Stimulated activated CD4-positive, alpha-beta T cell treated with anti-CD3 and anti-CD28 coated beads, Interleukin-4, amount 100 ng/mL, for 4 hours (primary cell): ENCODE data around the gene RGS10.

ENCODE experiments used
- DNase-seq, 2 experiments: peaks; one replicate each; pipeline ENCODE4 v3.0.0-alpha.2; 2020

The RGS10 gene

DNA sequence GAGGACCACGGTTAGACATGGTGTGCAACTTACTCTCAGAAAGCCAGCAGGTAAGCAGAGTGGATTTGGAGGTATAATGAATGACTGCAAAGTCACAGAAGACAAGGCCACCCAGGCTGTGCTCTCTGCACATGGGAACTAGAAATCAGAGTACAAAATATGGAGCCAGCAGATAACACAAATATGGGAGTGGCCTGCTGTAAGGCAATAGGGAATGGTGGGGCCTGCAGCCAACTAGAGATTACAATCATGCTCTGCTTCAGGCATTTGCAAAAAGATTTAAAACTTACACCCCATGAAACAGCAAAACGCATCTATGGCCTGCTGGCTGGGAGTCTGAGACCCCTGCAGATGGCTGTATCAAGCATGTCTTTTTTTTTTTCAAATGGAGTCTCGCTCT, 47.0 kb downstream of the RGS10 start:
- no peak for DNase-seq

DNA sequence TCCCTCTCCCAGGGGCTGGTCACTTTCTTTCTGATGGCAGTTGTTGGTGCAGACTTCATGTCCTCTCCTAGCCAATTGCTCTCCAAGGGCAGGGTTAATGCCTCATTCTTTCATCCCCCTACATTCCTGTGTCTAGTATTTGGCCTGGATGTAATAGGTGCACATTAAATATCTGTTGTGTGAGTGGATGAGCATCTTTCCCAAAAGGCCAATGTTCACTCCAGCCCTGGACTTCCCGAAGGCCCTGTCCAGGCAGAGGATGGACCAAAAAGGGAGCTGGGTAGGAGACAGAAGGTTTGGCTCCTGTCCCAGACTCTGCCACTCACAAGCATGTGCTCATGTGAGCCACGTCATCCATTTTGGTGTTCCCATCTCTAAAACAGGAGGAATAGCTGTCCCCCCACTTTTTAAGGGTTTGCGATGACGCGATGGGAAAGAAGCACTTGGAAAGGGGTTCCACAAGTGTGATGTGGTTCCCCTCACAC, 47.5 kb downstream of the RGS10 start:
- no peak for DNase-seq

DNA sequence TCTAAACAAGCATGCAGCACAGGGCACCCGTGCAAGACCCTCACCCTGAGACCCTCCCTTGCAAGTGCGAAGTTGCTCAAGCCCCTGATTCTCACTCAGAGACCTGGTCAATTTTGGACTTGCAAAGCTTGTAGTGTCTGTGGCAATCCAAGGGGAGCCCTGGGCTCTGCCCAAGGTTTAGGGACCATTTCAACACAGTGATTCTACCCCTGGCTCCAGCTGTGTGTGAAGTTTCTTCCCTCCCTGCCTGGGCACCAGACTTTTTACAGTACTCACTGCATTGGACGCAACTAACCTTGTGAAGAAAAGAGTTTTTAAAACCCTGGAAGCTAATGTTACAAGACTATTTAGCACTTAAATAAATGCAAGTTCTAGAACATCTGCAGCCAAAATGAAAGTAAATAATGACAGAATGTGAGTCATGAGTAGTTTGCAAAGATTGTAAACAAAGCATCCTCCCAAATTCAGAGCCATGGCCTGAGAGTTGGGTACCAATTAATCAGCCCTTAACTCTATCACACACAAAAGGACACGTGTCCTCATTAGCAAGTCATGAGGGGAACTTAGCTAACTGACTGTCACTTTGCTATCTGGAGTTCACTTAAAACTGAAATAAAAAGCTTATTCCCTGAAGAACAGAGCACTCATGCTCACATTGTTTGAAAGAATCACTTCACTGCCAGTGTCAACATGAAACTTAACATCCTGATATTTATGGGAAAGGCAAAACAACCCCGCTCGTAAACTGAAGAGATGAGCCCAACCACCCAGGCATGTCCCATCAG, 48.1 kb downstream of the RGS10 start:
- no peak for DNase-seq

DNA sequence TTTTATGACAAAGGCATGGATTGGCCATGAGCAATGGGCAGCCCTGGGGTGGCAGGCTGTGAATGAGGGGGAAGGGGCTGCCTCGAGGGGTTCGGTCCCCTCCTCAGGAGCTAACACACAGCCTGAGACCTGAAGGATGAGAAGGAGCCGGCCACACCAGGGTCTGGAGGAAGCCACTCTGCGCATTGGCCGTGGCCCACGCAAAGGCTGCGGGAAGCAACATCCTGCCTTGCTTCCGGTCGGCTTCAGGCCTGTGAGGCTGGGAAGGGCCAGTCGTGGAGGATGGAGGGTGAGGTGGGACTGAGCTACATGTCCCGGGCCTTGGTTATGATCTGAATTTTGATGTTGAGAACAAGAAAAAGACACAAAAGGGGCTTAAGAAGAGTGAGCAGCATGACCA, 49.4 kb downstream of the RGS10 start:
- no peak for DNase-seq

DNA sequence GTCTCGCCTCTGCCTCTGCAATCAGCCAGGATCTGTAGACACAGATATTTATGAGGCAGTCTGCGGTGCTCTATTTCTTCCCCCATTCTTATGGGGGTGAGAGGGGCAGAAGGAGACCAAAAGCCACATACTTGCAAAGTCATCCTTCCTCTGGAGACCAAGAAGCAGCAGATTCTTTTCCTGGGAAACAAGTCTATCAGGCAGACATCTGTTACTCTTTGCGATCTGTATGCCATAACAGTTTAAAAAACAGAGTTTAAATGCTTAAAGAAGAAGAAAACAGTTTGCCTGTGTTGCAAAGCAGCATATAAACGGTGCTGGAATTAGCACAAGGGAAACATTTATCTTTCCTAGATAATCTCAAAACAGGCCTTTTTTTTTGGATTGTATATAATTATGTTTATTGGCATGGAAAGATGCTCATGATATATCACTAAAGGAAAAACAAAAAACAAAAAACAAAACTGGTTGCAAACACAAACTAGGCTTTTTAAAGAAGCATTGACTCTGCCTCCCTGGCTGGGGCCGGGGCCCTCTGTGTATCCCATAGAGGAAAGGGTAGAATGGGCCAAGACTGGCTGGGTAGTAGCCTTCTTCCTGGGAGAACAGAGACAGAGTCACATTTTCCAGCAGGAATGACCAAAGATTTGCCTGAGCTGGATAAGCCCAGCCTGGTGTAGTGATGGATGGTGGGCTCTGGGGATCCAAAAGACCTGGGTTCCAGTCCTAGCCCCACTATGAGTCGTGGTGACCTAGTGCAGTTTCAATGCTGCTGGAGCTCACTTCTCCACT, 50.4 kb downstream of the RGS10 start:
- no peak for DNase-seq

DNA sequence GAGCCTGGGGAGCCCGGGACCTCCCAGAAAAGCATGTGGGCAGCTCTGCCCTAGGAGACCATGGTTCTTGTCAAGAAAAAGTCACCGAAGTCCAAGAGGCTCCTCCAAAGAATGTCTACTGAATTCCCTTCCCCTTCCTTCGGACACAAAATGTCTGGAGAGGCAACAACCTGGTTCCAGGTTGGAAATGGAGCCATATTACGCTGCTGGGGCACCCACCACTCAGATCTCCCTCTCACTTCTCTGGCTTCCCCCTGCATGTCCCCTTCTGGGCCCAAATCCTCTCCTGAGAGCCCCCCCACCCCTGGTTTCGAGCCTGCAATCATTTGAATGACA, 52.6 kb downstream of the RGS10 start:
- no peak for DNase-seq

DNA sequence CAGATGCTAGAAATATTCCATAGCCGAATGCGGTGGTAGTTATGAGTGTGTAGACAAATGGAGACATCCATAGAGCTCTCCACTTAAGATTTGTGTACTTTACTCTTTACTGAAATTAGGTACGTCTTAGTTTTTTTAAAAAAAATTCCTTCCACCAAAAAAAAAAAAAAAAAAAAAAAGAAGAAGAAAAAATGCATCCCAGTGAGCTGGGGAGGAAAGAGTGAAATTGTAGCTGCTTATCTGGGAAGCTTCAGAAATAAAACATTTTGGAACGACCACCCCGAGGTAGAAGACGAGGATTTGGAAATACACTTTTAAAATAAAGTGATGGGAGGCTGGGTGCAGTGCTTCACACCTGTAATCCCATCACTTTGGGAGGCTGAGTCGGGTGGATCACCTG, 53.8 kb downstream of the RGS10 start:
- DNase-seq, result no peak

DNA sequence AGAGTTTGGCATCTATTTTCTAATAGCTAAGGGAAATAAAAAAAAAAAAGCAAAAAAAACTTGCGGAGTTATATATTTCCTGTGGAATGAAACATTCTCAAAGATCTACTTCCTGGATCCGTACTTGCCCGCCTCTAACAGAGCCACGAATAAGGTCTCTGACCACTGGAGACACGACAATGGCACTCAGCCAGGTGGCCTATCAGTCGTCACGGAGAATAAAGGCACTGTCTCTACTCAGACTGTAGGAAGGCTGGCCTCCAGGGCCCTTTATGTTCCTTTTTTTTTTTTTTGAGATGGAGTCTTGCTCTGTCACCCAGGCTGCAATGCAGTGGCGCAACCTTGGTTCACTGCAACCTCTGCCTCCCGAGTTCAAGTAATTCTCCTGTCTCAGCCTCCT, 58.7 kb downstream of the RGS10 start:
- no peak for DNase-seq

DNA sequence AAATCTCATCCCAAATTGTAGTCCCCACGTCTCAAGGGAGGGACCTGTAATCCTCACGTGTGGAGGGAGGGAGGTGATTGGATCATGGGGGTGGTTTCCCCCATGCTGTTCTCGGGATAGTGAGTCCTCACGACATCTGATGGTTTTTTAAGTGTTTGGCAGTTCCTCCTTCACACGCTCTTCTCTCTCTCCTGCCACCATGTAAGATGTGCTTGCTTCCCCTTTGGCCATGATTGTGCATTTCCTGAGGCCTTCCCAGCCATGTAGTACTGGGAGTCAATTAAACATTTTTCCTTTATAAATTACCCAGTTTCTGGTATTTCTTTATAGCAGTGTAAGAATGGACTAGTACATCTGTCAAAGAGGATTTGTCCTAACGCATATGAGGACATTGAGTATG, 59.5 kb downstream of the RGS10 start:
- no peak for DNase-seq

DNA sequence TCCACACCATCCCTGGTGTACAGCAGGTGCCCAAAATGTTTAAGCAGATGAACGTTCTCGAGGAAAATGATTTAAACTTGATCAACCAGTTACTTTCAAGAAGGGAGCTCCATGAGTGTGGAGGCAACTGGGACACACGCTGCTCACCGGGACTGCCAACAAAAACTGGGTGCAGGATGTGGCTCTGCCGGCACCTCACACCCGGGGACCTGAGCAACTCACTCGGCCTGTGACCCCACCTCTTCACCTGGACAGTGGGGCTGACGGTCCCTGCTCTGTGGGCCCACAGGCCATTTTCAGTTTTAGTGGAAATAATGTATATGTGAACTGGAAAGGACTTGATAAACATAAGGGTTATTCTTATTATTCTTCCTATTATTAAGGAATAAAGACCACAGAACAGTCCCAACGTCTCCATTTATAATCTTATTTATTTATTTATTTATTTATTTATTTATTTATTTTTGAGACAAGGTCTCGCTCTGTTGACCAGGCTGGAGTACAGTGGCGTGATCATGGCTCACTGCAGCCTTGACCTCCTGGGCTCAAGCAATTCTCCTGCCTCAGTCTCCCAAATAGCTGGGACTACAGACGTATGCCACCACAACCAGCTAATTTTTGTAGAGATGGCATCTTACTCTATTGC, 60.6 kb downstream of the RGS10 start:
- no peak for DNase-seq

DNA sequence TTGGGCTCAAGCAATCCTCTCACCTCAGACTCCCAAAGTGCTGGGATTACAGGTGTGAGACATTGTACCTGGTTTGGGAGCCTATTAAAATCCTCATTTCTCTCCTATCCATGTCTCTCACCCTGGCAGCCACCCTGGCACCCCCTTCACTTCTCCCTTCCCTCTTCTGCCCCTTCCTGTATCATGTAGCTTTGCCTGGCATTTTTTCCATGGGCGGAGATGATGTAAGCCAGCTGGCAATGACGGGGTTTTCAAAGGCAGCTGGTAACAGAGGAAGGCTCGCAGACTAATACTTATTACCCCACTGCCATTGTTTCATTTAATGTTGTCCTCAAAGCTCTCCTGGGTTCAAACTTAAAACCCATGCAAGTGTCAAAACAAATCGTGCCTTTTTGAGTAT, 61.9 kb downstream of the RGS10 start:
- DNase-seq, result no peak

DNA sequence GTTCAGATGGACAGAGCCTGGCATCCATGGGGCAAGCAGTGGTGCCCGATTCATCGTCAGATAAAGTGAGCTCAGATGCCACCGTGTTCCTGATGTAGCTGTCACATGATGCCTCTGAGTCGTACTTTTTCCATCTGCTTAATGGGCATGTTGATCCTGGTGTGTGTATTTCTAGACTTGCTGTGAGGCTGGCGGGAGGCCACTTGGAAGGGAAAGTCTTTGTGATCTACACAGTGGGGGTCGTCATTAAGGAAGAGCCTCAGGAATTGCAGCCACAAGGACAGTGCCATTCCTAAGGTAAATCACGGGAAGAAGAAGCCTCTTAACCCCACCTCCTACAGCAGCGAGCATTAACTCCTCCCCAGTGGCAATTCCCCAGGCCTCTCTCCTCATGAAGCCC, 63.0 kb downstream of the RGS10 start:
- DNase-seq, result no peak

DNA sequence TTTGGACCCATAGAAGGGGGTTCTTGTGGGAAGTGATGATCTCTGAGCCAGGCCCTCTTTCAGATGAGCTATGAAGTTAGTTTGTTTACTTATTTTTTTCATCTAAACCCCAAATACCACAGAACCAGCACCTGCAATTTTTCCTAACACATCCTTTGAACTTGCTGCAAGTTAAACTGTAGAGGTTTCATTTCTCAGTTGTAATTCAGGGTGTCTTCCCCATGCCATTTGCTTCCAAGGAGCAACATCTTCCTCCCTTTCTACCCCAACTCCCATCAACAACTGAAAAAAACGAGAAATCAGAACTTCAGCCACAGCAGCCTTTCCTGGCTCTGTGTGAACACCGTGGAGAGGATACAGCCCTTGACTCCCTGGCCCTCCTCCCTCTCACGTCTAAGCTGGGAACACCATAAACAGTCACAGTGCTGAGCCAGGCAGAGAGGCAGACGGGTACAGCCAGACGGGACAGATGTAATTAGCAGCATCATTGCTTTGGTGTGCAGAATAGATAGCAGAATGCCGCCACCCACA, 63.6 kb downstream of the RGS10 start:
- no peak for DNase-seq

DNA sequence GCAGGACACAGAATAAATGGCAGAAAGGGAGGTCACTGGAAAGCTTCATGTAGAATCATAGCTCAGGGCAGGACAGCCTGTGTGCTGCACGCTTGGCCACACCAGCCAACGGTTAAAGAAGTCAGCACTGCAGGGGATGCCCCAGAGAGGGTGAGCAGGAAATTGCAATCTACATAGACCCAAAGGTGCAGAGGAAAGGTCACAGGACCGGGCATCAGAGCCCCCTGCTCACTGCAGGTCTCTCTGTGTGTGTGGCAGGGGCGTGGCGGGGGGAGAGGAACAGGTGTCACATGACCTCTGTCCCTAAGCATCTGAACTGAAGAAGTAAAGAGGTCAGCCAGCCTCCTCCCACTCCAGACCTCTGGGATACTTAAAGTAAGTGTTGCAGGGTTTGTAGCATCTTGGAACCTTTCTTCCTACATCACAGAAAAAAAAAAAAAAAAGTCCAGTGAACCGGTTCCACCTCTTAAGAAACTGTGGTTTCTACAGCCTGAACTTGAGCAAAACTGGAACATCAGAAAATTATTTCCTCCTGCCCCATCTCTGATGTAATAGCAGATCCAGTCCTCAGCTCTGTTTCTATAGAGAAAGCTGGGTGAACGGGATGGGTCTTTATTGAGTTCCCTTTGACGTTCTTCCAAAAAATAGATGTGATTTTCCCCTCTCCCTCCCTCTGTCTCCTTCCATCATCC, 64.3 kb downstream of the RGS10 start:
- no peak for DNase-seq

DNA sequence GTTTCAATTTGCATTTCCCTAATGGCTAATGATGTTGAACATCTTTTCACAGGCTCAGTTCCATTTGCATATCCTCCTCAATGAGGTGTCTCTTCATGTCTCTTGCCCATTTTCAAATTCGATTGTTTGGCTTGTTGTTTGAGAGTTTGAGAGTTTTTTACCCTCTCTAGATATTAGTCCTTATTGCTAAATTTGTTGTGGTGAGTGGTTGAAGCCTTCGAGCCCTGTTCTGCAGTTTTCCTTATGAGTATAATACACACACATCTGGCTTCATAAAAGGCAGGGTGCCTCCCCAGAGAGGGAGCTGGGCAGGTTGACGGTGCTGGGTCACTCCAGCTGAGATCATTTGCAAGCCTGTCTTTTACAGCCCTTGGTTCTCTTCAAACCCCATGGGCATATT, 65.1 kb downstream of the RGS10 start:
- DNase-seq, result no peak

DNA sequence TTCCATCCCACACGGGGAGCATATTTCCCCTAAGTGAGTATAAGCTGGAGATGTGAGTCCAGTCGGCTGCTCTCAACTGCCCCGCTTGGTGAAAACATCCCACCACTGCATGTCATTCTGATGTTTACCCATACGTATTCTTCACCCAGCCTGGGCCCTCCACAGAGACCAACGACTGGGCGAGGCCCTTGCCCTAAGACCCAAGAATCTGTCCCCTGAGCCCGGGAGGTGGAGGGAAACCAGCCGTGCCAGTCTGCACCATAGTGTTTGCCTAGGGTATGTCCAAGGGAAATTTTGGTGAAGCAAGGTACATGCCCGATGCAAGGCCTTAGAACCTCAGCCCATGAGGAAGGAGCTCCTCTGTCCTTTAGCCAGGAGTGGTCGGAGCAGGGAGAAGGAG, 67.9 kb downstream of the RGS10 start:
- DNase-seq, result no peak

DNA sequence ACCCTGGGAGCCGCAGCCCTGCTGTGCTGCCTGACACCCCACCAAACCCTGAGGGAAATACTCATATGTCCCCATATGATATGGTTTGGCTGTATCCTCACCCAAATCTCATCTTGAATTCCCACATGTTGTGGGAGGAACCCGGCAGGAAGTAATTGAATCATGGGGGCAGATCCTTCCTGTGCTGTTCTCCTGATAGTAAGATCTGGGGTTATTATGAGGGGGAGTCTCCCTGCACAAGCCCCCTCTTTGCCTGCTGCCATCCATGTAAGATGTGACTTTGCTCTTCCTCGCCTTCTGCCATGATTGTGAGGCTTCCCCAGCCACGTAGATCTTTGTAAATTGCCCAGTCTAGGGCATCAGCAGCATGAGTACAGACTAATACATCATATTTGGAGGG, 68.7 kb downstream of the RGS10 start:
- DNase-seq, result no peak

DNA sequence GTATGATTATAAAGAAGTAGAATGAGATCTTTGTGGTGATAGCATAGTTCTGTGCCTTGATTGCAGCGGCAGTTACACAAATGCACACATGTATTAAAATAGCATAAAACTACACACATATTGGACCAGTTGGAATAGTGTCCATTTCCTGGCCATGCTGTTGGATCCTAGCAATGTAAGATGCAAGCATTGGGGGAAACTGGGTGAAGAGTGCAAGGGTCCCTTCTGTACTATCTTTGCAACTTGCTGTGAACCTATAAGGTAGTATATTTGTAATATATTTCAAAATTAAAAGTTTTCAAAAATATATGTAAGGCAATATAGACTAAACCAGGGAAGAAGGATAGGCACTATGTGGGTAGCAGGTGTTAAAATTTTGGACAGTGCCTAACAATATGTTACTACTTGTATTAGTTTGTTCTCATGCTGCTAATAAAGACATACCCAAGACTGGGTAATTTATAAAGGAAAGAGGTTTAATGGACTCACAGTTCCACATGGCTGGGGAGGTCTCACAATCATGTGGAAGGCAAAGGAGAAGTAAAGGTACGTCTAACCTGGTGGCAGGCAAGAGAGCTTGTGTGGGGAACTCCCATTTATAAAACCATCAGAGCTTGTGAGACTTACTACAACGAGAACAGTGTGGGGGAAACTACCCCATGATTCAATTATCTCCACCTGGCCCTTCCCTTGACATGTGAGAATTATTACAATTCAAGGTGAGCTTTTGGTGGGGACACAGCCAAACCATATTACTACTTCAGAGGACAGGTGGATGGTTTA, 71.4 kb downstream of the RGS10 start:
- no peak for DNase-seq

DNA sequence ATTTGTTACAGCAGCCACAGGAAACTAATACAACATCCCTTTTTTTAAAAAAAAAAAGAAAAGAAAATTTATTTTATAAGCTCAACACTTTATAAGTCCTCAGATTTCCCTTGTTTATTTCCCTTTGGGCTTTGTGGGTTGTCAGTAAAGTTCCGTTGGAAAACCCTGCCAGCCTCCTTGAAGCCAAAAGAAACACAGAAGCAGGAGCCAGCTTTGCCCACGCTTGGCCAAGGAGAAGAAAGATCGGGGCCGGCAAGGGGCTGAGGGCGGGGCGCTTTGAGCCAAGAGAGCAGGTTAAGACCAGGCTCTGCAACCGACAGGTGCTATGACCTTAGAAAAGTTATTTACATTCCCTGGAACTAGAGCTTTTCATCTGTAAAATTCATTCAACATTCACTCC, 72.7 kb downstream of the RGS10 start:
- DNase-seq, result no peak

DNA sequence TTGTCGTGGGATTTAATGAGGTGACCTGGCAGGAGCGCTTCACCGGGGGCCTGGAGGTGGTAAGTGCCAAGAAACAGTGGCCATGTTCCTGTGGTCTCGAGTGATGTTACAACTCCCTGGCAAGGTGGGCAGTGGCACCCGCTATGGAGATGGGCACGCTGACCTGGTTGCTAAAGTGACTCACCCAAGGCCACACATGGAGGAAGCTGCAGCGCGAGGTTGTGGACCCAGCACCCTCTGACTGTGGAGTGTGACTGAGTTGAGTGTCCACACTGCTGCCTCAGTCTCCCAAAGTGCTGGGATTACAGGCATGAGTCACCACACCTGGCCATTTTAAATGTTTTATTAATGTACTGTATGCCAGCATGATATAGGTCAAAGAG, 73.2 kb downstream of the RGS10 start:
- DNase-seq, result no peak

DNA sequence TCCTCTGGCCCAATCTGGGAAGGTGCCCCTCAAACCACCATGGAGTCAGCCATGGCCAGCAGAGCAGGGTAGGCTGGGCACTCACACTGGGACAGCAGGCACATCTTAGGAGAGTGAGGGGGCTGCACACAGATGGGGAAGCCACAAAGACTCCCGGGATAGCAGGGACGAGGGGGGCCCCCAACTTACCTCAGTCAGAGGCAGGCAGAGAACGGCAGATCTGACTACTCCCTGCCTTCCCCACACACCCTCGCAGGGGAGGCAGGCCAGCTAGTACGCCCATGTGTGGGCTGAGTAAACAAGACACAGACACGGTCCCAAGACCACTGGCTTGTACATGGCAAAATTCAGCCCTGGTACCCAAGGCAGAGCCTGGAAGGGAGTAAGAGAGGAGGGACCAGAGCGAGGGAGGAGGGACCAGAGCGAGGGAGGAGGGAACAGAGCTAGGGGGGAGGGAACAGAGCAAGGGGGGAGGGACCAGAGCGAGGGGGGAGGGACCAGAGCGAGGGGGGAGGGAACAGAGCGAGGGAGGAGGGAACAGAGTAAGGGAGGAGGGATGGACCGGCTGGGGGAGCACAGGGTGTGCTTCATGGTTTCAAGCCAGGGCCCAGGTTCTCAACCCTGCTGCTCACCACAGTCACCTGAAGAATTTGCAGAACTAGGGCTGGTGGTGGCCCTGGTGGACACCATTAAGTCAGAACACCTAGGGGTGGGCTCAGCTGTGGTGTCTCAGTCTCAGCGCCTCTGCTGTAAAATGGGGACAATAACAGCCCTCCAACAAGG, 73.8 kb downstream of the RGS10 start:
- DNase-seq, result no peak

DNA sequence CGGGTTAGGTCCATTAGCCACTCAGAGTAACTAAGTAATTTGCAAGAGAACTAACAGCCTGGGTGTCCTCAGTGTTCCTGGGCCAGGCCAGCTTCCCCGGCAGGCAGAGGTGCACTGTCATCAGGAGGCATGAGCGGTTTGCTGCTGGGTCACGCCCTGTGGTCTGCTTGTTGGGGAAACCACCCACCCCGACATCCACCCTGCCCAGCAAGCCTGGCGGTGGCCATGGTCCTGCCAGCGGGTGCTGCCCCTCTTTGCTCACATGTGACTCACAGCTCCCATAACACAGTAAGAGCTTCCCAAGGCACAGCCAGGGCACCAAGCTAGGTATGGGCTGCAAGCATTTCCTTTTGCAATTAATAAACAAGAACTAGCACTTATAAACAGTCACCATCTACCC, 75.9 kb downstream of the RGS10 start:
- no peak for DNase-seq
